ENCODE measurements around the gene IL2RA.

Gene IL2RA

DNA sequence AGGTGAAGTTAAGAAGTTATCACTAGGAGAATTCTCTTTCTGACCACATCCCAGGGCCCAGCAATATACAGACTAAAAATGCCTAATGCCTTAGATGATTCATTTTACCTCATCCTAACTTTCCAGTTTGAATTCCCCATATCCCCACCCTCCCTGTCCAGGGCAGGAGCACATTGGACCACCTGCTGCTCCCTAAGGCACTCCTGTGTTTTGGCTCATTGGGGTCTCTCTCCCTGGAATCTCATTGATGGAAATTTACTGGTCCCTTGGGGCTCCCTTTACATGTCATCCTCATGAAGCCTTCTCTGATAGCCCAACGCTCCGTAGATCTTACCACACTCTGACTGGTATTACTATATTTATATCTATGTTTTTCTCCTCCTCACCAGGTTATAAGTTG is 2.7 kb downstream of the IL2RA start:
- DNase-seq (ENCODE audit: low read depth in 1 of 2, low spot score in 1 of 2) = no peak

DNA sequence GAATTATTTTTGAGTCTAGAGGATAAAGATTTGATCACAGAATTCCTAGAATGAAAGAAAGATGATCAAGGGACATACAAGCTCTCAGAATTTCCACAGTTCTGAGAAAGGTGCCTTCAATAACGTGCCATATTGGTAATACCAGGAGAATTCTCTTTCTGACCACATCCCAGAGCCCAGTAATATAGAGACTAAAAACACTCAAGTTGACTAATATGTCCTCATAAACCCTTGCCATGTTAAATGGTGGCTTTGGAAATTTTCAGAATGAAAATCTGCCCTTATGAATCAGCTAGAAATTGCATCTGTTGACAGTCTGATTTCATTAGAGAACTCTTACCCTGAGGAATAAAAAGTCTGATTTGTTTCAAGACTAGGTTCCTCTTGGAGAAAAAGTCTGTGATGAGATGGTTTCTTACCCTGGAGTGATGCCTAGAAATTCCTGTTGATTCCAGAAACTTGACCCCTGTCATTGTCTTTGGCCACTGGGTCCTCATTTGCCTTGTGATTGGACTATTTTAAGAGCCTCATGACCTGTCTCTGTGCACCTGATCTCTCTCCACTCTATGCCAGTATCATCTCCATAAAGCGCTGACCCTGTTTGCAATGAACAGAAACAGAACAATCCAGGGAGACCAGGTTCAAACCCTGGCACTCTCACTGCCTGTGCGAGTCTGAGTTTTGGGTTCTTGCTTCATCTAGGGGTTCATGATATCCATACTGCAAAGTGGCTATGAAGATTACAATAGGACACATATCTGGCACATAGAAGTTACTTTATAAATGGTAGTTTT is 3.3 kb downstream of the IL2RA start:
- DNase-seq (ENCODE audit: low read depth in 1 of 2, low spot score in 1 of 2) = no peak

DNA sequence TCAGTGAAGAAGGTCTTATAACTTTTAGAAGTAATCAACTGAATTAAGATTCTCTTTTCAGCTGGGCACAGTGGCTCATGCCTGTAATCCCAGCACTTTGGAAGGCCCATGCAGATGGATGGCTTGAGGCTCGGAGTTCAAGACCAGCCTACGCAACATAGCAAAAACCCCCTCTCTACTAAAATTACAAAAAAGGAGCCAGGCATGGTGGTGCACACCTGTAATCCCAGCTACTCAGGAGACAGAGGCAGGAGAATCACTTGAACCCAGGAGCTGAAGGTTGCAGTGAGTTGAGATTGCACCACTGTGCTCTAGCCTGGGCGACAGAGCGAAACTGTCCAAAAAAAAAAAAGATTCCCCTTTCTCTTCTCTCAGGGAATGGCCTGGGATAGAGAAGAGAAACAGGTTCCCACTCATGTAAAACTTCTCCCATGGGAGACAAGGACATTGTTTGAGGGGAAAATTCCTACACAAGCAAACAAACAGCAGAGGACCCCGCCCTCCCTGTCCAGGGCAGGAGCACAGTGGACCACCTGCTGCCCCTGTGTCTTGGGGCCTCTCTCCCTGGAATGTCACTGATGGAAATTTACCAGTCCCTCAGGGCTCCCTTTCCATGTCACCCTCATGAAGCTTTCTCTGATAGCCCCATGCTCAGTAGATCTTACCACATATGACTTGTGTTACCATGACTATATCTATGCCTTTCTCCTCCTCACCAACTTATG is 5.6 kb downstream of the IL2RA start:
- no peak for DNase-seq (ENCODE audit: low read depth in 1 of 2, low spot score in 1 of 2)

DNA sequence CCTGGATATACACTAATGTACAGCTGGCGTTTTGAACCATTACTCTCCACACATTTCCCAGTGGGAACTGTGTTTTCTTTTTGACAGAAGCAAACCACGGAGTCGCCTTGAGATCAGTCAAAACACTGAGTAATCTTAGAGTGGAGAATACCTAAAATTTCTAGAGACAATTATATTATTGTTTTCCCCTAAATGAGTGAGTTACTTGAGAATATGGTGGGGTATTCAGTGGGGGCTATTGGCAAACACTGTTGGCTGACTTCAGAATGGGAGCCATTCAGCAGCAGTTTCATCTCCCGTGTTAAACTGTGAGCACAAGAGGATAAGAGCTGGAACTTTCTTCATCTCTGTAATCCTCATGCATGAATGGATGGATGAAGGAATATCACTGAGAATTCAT is 6.2 kb downstream of the IL2RA start:
- no peak for DNase-seq (ENCODE audit: low read depth in 1 of 2, low spot score in 1 of 2)

DNA sequence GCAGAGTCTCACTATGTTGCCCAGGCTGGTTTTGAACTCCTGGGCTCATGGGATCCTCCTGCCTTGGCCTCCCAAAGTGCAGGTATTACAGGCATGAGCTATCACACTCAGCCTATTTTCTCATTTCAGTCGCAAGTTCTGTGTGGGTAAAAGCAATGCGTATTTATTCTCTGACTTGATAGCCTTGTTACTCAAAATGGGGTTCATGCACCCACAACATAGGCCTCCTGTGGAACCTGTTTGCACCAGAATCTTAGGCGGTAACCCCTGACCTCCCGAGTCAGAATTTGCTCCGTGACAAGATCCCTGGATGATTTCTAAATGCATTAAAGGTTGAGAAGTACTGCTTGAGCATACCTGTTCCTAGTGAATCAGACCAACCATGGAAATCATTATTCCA is 7.3 kb downstream of the IL2RA start:
- no peak for DNase-seq (ENCODE audit: low read depth in 1 of 2, low spot score in 1 of 2)

DNA sequence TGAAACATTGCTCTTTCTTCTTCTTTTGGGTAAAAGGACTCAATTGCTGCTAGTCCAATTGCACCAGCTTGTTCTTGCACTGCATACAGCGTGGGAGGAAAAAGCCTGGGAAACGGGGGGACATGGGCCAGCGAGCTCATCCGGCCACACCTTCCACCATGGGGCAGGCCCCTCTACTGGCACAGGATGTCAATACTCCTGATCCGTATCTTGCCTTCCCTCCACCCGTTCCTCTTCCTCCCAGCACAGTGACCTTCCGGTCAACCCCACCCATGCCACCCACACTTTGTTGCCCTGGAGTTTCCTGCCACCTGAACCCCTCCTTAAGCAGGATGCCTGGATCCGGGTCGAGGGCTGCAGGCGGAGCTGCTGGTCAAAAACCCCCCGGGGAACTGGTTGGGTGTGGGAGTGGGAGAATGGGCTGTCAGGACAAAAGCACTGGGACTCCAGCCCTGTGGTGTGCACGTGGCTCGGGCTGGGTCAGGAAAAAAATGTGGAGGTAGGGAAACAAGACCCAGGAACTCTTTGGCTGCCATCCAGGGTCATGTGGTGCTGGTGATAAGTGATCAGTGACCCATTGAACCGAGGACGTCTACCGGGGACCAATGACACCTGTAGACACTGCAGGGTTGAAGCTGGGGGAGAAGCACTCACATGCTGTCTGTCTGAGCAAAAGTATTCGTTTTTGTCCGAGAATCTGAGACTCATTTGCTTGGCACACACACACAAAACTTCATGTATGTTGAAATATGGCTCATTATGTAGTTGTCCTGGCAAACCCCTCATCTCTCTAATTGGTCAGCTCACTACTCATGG is 8.1 kb downstream of the IL2RA start:
- no peak for DNase-seq (ENCODE audit: low read depth in 1 of 2, low spot score in 1 of 2)

DNA sequence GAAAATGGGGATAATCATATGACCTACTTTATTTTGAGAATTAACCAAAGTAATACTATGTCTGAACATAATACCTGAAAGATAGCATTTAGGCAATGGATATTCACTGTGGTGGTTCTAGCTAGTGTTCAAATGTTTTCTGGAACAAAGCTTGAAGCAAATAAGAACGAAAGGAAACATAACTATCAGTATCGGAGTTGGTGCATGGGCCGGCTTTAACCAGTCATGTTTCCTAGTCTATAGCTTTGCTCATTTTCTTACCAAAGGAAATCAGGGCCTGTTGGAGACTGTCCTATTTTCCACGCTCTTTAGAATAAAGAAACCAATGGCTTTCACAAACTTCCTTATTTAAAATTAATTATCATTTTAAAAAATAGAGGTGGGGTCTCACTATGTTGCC is 8.9 kb downstream of the IL2RA start:
- DNase-seq (ENCODE audit: low read depth in 1 of 2, low spot score in 1 of 2) = no peak

DNA sequence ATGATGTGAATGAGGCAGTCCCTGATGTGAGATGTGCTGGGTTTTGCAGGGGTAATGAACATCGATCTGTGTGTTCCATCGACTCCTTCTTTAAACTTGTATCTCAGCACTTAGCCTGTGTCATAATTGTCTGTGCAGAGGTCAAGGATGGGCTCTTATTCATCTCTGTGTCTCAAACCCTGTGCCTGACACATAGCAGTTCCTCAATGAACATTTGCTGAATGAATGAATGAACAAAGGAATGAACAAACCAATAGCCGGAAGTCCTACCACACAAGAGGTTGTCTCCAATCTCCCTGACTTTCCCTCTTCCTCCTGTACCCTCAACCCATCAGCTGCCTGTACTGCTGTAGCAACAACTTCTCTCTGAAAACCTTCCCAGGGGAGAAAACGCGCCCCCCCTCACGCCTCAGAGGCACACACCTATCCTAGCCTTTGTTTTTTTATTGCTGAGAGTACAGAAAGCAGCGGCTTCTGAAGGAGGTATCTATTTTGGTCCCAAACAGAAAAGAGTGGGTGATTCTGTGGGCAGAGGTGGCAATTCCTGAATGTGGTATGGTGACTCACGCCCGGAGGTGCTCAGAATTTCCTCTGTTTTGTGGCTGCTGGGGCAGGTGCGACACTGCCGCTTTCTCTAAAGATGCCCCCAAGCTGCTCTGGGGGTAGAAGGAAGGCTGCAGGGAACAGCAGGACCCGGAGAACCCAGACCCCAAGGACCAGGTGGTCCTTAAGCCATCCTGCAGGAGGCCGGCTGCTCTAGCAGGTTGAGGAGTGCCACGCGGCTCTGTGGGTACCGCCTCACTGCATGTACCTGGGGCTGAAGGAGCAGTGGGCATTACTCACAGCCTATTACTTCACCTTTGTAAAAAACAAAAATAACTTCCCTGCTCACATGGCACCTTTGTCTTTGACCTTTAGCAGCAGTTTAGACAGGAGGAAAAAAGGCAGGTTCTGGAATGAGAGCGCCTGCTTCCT is 9.6 kb downstream of the IL2RA start:
- DNase-seq (ENCODE audit: low read depth in 1 of 2, low spot score in 1 of 2) = peak; percentile 73 to 87

DNA sequence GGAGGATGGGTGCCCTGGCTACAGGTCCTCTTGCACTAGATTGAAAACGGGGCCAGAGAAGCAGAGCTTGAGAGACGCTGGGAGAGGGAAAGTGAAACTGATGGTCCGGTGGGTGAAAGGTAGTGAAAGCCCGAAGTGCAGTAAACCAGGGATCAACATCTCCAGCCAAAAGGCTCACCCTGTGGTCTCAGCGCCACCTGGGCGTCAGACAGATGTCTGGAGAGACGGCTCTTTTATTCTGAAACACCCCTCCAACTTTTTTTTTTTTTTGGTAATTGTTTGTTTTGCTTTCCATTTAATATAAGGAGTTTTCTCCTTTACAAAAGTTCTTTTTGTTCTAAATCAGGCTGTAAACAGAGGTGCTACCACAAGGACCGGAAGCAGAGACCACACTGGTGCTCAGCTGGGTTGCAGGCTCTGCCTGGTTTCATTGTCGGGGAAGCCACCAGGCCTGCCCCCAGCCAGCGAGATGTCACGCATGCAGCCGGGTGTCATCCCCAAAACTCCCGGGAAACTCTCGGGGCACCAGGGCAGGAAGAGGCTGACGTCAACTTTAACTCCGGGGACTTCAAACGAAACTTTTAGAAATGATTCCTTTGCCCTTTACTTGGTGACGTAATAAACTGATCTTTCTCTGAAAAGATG is 11.2 kb downstream of the IL2RA start:
- DNase-seq (ENCODE audit: low read depth in 1 of 2, low spot score in 1 of 2) = peak; percentile 68 to 95

DNA sequence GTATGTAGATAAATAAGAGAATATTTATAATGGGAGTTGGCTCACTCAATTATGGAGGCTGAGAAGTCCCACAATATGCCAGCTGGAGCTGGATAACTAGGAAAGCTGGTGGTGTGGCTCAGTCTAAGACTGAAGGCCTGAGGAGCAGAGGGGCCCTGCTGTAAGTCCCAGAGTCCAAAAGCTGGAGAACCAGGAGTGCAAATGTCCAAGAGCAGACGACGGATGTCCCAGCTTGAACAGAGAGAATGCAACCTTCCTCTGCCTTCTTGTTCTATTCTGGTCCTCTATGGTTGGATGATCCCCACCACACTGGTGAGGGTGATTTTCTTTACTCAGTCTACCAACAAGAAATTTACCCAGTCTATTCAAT is 13.2 kb downstream of the IL2RA start:
- no peak for DNase-seq (ENCODE audit: low read depth in 1 of 2, low spot score in 1 of 2)

DNA sequence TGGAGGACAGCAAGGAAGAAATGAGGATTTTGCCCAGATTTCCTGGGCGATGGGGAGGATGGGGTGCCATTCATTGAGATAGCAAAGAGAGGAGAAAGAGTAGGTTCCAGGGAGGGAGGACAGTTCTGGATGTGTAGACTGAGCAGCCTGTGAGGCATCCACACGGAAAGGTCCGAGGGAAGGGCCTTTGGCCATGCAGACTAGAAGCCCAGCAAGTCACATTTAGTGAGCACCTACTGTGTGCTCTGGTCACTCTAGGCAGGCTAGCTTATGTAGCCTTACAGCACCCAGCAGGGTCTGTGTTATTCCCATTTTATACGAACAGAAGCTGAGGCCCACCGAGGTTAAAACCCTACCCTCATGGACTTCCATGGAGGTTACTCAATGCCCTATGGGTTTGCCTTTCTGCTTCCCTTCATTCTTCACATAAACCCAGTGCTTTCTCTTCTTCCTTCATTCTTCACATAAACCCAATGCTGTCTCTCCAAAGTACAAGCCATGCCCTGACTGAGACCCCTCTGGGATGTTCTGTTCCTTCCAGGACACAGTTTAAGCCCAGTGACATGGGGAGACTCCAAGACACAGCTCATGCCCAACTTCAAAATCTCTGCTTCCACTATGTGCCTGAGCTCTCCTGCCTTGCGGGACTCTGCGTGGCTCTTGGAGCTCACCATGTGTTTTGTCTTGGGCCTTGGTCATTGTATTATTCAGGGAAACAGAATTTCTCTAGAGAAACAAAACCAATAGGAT is 13.7 kb downstream of the IL2RA start:
- DNase-seq (ENCODE audit: low read depth in 1 of 2, low spot score in 1 of 2) = no peak

DNA sequence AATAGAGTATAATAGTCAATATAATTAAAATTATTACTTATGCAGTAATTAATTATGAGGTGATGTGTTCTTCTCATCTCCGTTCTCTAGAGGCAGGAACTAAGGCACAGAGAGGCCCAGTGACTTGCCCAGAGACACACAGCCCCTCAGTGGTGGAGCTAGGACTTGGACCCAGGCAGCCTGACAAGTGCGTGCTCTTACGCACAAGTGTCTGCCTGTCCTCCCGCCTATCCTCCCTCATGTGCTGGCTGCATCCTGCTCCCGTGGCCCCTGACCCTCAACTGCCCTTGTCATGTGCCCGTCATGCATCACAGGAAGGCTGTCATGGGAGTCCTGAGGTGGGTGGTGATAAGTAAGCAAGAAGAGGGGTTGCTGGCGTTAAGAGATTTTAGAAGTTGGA is 14.3 kb downstream of the IL2RA start:
- DNase-seq (ENCODE audit: low read depth in 1 of 2, low spot score in 1 of 2) = no peak

DNA sequence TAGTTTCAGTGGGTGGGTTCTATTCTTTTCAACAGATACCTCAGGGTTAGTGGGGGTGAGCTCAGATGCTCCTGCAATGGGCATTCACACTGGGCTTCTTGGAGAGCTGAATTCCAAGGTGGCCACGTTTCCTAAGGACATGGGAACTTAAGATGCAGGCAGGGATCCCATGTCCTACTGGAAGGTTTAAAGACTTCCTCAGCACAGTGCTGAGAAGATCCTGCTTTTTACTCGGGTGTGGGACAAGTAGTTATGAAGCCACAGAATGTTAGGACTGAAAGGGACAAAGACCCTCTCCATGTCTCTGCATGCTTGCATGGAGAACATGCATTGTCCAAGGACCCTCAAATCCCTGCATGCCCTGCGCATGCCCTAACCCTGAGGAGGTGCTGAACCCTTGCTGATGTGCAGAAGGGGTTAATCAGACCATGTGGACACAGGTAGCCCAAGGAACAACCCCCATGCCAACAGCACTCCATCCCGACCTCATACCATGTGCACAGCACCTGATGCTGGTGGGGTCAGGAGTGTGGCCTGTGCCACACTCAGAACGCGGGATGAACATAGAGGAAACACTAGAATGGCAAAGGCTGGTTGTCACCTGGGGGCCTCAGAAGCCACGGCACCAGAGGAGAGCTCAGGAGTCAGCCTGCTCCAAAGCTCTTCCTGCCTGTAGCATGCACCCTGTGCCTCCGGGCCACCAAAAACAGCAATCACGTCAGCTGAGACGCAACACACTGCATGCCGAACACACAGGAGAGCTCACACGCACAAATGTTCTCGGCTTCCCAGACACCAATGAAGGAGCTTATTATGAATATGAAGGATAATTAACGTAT is 15.2 kb downstream of the IL2RA start:
- DNase-seq (ENCODE audit: low read depth in 1 of 2, low spot score in 1 of 2) = no peak

DNA sequence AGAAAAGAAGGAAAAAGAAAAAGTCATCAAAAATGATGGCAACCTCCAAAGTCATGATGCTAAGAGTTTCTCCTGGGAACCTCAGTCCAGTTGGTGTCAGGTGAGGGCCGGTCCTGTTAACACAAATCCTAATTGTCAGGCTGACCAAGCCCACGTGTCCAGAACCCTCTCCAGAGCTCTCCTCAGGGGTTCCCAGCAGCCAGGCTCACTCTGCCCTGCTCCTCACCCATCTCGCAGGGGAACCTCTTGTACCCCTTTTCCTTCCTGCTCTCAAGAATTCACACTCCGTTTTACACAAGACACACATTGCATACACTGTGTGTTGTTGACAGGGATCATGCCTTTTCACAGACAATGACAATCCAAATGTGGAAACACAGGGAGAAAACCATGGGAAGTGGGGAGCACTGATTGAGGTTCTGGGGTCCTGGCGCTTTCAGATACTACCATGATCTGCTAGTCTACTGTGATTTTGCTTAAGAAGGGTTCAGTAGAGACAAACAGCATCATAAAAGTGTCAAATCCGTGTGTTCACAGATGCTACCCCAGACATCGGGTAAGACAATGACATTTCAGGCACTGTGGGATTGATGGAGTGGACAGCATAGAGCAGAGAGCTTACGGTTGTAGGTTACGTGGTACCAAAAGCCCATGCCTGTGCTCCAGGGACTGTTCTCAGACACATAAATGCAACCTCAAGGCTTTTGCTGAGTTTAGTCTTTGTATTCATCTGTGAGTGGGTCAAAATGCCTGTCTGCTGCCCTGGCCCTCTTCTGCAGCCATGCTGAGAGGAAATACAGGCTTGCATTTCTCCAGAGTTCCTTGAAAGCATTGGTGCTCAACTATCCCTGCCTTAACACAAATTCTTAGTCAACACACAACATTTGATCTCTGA is 16.0 kb downstream of the IL2RA start:
- no peak for DNase-seq (ENCODE audit: low read depth in 1 of 2, low spot score in 1 of 2)

DNA sequence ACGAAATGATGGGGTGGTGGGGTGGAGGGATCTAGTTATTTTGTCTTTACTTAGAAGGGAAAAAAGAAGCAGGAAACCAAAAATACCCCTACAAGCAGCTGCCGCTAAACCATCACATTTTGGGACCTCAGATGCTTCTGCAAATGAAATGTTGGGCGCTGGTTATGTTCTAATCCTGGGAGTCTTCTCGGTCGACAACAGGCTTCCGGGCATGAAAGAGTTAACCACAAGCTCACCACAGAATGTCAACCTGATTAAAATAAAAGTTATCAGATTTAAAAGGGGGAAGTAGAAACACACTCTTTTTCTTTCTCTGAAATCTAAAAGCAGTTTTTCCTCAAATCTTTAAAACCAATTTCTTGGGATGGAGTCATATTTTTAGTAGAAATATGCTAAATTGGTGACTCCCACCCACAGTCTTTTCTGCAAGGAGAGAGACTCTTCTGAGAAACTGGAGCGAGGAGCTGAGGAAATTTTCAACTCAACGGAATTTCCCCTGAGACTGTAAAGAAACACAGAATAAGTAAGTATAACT is 16.8 kb downstream of the IL2RA start:
- no peak for DNase-seq (ENCODE audit: low read depth in 1 of 2, low spot score in 1 of 2)

DNA sequence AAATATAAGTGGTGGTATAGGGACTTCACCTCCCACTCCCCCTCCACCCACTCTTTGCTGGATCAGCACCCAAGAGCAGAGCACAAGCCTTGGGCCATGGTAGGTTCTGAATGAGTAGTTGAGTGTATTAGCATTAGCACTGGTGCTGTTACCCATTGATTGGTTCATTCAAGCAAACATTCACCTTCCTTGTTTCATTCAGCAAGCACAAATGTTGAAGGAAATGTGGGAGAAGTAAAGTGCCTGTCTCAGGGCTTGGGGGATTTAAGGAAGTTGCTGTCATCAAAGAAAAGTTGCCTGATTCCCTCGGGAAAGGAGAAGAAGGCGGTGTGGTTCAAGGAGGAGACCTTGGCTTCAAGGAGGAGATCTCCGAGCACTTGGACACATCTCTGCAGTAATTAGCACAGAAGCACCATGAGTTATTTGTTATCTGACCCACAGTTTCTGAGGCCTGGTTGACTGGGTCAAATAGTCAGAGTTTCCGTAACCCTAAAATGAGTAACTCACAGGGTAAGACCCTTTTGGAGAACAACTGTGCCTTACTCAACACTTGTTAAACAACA is 17.3 kb downstream of the IL2RA start:
- DNase-seq (ENCODE audit: low read depth in 1 of 2, low spot score in 1 of 2) = no peak

DNA sequence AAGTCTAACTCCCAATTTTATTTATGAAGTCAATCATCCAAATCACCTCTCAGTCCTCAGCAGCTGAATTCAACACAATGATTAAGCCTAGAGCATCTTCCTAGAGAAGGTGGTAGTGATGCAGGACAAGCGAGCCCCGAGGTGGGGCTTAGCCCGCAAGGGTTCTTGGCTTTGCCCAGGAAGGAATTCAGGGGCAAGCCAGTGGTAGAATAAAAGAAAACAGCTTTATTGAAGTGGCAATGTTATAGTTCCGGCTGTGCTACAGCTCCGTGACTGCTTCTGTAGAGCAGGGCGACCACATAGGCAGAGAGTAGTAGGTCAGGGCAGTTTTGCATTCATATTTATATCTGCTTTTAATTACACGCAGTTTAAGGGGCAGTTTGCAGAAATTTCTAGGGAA is 18.1 kb downstream of the IL2RA start:
- no peak for DNase-seq (ENCODE audit: low read depth in 1 of 2, low spot score in 1 of 2)

Data from activated CD4-positive, alpha-beta T cell treated with anti-CD3 and anti-CD28 coated beads, Interleukin-2, amount 50 U/mL, for 24 hours (primary cell).